ENCODE data around the gene PAF1. TPM values are rescaled to one million over a fixed set of nuclear protein-coding genes. Genes with fewer than 3 reads are reported as not detected.

The PAF1 gene
- total and polyA plus RNA-seq, 2 of the 13 experiments (the other 11 are each of a cell fraction or from before 2014, with no cell fraction given) = 30.2 to 31.1 TPM

GRCh38 chr19:39410017-39410830 is 19.3 kb upstream of the PAF1 start (continued):
- TF ChIP-seq KIAA2018 (CRISPR knock-in tag; IDR thresholded peaks at IDR 0.05; ENCODE audit: borderline replicate concordance) (no peak), GMEB1 (CRISPR knock-in tag; IDR thresholded peaks at IDR 0.05; ENCODE audit: borderline replicate concordance) (no peak; the same call in 1 of the 2 replicates), ARNT (IDR thresholded peaks at IDR 0.05) (no peak), HOXA7 (CRISPR knock-in tag; IDR thresholded peaks at IDR 0.05) (no peak), ZNF672 (CRISPR knock-in tag; IDR thresholded peaks at IDR 0.05) (no peak), ZNF598 (CRISPR knock-in tag; IDR thresholded peaks at IDR 0.05; ENCODE audit: borderline replicate concordance) (no peak), ZNF782 (CRISPR knock-in tag; IDR thresholded peaks at IDR 0.05; ENCODE audit: borderline replicate concordance) (peak; percentile 36; the same call in 1 of the 2 replicates), ERF (CRISPR knock-in tag; IDR thresholded peaks at IDR 0.05) (peak; percentile 48; the same call in 1 of the 2 replicates), ZNF253 (CRISPR knock-in tag; IDR thresholded peaks at IDR 0.05; ENCODE audit: borderline replicate concordance) (no peak), ZNF142 (CRISPR knock-in tag; IDR thresholded peaks at IDR 0.05) (no peak), FLYWCH1 (CRISPR knock-in tag; IDR thresholded peaks at IDR 0.05) (no peak), HOXA3 (CRISPR knock-in tag; IDR thresholded peaks at IDR 0.05) (no peak), ZNF615 (CRISPR knock-in tag; IDR thresholded peaks at IDR 0.05; ENCODE audit: borderline replicate concordance) (no peak)

Measured in HepG2 (cell line).